Measurements from ENCODE around the gene E2F3.

E2F3 gene

GRCh38 chr6:20402092-20402341 lies 338 bp downstream of the E2F3 start:
- Histone ChIP-seq H3K27ac (ENCODE audit: extremely low read depth, low read depth, low read length) (peak overlapping the region; percentile 100), H3K4me1 (ENCODE audit: control insufficient read depth, insufficient read depth, low read length) (no peaks in the 10 kb centered on the region), H3K36me3 (ENCODE audit: control insufficient read depth in 2 of 2, insufficient read depth in 1 of 2, low read length in 2 of 2) (peaks cover 7 to 16% of the 10 kb centered on the region in 2 experiments; a peak in 2 of 3 replicates), H3K4me3 (ENCODE audit: low read depth, low read length) (peak overlapping the region; percentile 94), H3K9me3 (ENCODE audit: control insufficient read depth, insufficient read depth, low read depth, low read length) (no peaks in the 10 kb centered on the region)
- POLR2A ChIA-PET = interaction anchor here (1.0 to 1.2 kb wide), 2 partner anchors 190 to 1191 kb away, joined by 3 to 4 read pairs; partner anchors contain the start of genes MBOAT1 and SOX4
- CTCF ChIA-PET = interaction anchor here (0.6 kb wide), 1 partner anchor 18 kb away, joined by 3 read pairs; no protein-coding TSS in a partner anchor
- TF ChIP-seq ZBTB1 (tag by site-specific recombination; IDR thresholded peaks at IDR 0.05) = no peak
- 0 out of 2 replicates have a peak, but pooled peaks have one; percentile 2 for TF ChIP-seq ZNF692 (tag by site-specific recombination; IDR thresholded peaks at IDR 0.05)
- TF ChIP-seq ZNF76 (tag by site-specific recombination; IDR thresholded peaks at IDR 0.05; ENCODE audit: borderline replicate concordance, low read depth) = 0 out of 2 replicates have a peak, but pooled peaks have one; percentile 0
- TF ChIP-seq KLF1 (tag by site-specific recombination; IDR thresholded peaks at IDR 0.05) = 0 out of 2 replicates have a peak, but pooled peaks have one; percentile 20
- TF ChIP-seq ZNF629 (tag by site-specific recombination; IDR thresholded peaks at IDR 0.05) = 0 out of 2 replicates have a peak, but pooled peaks have one; percentile 2
- TF ChIP-seq YY1 (tag by site-specific recombination; IDR thresholded peaks at IDR 0.05) = 0 out of 2 replicates have a peak, but pooled peaks have one; percentile 8
- no peak for TF ChIP-seq ZNF223 (tag by site-specific recombination; IDR thresholded peaks at IDR 0.05)
- TF ChIP-seq ZNF121 (tag by site-specific recombination; IDR thresholded peaks at IDR 0.05) = no peak
- 0 out of 2 replicates have a peak, but pooled peaks have one; percentile 19 for TF ChIP-seq REST (tag by site-specific recombination; IDR thresholded peaks at IDR 0.05)
- TF ChIP-seq ZFP37 (tag by site-specific recombination; IDR thresholded peaks at IDR 0.05) = peak; percentile 89; the same call in 1 of the 2 replicates
- TF ChIP-seq ZFP69B (tag by site-specific recombination; IDR thresholded peaks at IDR 0.05) = 0 out of 2 replicates have a peak, but pooled peaks have one; percentile 23
- 0 out of 2 replicates have a peak, but pooled peaks have one; percentile 6 for TF ChIP-seq ZNF449 (tag by site-specific recombination; IDR thresholded peaks at IDR 0.05)
- TF ChIP-seq ZNF37A (tag by site-specific recombination; IDR thresholded peaks at IDR 0.05) = no peak
- no peak for TF ChIP-seq KLF8 (tag by site-specific recombination; IDR thresholded peaks at IDR 0.05)
- TF ChIP-seq ZNF610 (tag by site-specific recombination; IDR thresholded peaks at IDR 0.05; ENCODE audit: borderline replicate concordance) = no peak
- 0 out of 2 replicates have a peak, but pooled peaks have one; percentile 39 for TF ChIP-seq ZNF2 (tag by site-specific recombination; IDR thresholded peaks at IDR 0.05)
- TF ChIP-seq KLF9 (tag by site-specific recombination; IDR thresholded peaks at IDR 0.05; ENCODE audit: low read depth) = peak; percentile 50
- TF ChIP-seq ZNF704 (tag by site-specific recombination; IDR thresholded peaks at IDR 0.05) = no peak
- 0 out of 2 replicates have a peak, but pooled peaks have one; percentile 29 for TF ChIP-seq ZBTB11 (tag by site-specific recombination; conservative IDR thresholded peaks at IDR 0.05; ENCODE audit: low read depth)
- 0 out of 2 replicates have a peak, but pooled peaks have one; percentile 38 for TF ChIP-seq ZNF777 (tag by site-specific recombination; IDR thresholded peaks at IDR 0.05; ENCODE audit: borderline replicate concordance)
- TF ChIP-seq ZNF596 (tag by site-specific recombination; IDR thresholded peaks at IDR 0.05) = no peak
- no peak for TF ChIP-seq ZNF501 (tag by site-specific recombination; IDR thresholded peaks at IDR 0.05)
- peak; percentile 52; the same call in 1 of the 2 replicates for TF ChIP-seq ZNF366 (tag by site-specific recombination; conservative IDR thresholded peaks at IDR 0.05)
- peak; percentile 37; the same call in 1 of the 2 replicates for TF ChIP-seq ZNF600 (tag by site-specific recombination; IDR thresholded peaks at IDR 0.05)
- no peak for TF ChIP-seq ZNF701 (tag by site-specific recombination; IDR thresholded peaks at IDR 0.05)
- no peak for TF ChIP-seq KLF10 (tag by site-specific recombination; IDR thresholded peaks at IDR 0.05)
- TF ChIP-seq ZNF394 (tag by site-specific recombination; IDR thresholded peaks at IDR 0.05; ENCODE audit: borderline replicate concordance) = 0 out of 2 replicates have a peak, but pooled peaks have one; percentile 6
